Body of pancreas (tissue), 4 donors: ENCODE data around the gene CYP46A1. TPM values are rescaled to one million over a fixed set of nuclear protein-coding genes. Genes with fewer than 3 reads are reported as not detected.

ENCODE experiments used
- ATAC-seq: fragments of 150-250 bp; one replicate; pipeline ENCODE4 v1.9.1; 2016
- DNase-seq, 4 donors: peaks; one replicate each; pipeline ENCODE4 v3.0.0-alpha.2; 2019
- H3K27ac ChIP-seq, 4 donors: fragments of 200-600 bp; sonication (generic); 1 replicate in 3 of 4; 2 replicates in 1 of 4; pipeline versions ENCODE4 v1.5.1 to v1.6.1; 2016 to 2019; ENCODE audit warnings: mild to moderate bottlenecking in 1 of 4, mixed read lengths in 1 of 4, moderate library complexity in 1 of 4
- H3K27me3 ChIP-seq, 2 donors: fragments of 200-600 bp; sonication (generic); one replicate each; pipeline ENCODE4 v1.6.0; 2016; ENCODE audit warnings: mild to moderate bottlenecking in 1 of 2
- H3K36me3 ChIP-seq, 2 donors: fragments of 200-600 bp; sonication (generic); replicated peaks in 1 of 2; 2 replicates each; pipeline ENCODE4 v1.5.1; 2016; ENCODE audit warnings: low read depth in 2 of 2; ENCODE audit not compliant: insufficient read depth in 1 of 2
- H3K4me1 ChIP-seq: fragments of 200-600 bp; sonication (generic); one replicate; pipeline ENCODE4 v1.6.0; 2016
- H3K4me3 ChIP-seq, 2 donors: fragments of 200-600 bp; sonication (generic); 1 replicate in 1 of 2; 2 replicates in 1 of 2; pipeline ENCODE4 v1.5.1; 2016 to 2019
- H3K9me3 ChIP-seq, 3 donors: fragments of 200-600 bp; sonication (generic); 1 replicate in 2 of 3; 2 replicates in 1 of 3; pipeline ENCODE4 v1.5.1; 2016
- CTCF ChIP-seq, 7 experiments: fragments of 450-650 bp in 4 of 7; fragments of 200-600 bp in 3 of 7; sonication (generic) in 3 of 7; IDR thresholded peaks; one replicate each; pipeline ENCODE4 v1.5.1; 2016 to 2019; ENCODE audit warnings: antibody characterized with exemption in 7 of 7
- POLR2A ChIP-seq, 3 donors: fragments of 450-650 bp; IDR thresholded peaks; one replicate each; pipeline ENCODE4 v1.6.1; 2016; ENCODE audit warnings: antibody characterized with exemption in 3 of 3, mild to moderate bottlenecking in 2 of 3
- WGBS, 2 donors: methylation state at CpG; one replicate each; pipeline ENCODE4 v1.1.5; 2017; 5-methylcytosine and 5-hydroxymethylcytosine counted together
- intact Hi-C: fragments of 100-400 bp; cut with DNase I; formaldehyde crosslinking; loops from one replicate; pipeline ENCODE4 v1.15.1; 2023
- total RNA-seq, 2 donors: library from RNA; depleted of rRNA; stranded (reverse); fragments of >200 nt; gene quantifications; one replicate each; pipeline ENCODE4 v1.1.0, GENCODE V29; 2016

Gene CYP46A1
- total RNA-seq, 2 donors from 2014 or later: 1.3 to 4.9 TPM

DNA sequence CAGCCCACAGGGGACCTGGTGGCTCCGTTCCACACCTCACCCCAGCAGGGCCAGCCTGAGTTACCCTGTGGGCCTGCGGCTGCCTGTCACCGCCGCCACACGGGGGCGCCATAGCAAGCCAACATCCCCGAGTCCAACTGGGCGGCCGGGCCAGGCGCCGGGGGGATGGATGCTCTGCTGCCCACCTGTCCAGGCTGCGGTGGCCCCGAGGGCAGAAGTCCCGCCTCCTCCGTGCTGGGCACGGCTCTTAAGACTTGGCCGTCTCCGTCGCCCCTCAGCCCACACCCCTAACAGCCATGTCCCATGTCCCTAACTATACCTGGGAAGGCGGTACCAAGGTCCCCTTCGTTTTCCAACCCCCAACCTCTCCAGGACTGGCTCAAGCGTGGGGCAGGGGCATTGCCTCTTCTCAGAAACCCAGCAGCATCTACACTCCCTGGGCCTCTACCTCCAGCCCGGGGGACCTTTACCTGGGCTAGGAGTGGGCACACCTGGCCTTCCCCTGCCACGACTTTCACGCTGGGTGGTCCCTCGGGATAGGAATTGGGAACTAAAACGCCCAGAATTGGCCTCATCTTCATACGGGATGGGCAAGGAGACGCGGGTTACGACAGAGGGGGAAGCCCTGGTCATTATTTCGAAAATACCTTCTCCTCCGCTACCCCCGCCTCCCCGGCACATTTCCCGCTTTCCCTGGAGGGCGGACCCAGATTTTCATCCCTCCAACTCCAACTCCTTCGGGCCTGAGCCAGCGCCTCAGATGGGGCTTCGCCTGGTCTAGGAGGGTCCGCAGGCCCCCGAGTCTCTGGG lies 1.1 kb upstream of the CYP46A1 start:
- peak; percentile 79 to 88 (median 84) for DNase-seq
- TF ChIP-seq CTCF (IDR thresholded peaks at IDR 0.05): peak; percentile 81 to 94 (median 87)
- no peak for TF ChIP-seq POLR2A (IDR thresholded peaks at IDR 0.05)
- Histone ChIP-seq H3K27me3 (no peaks in the 10 kb centered on the region), H3K4me1 (peaks cover 14% of the 10 kb centered on the region), H3K27ac (peak overlapping the region in 3 of 4 donors; percentile 20 to 86 (median 77)), H3K36me3 (no peaks in the 10 kb centered on the region), H3K4me3 (peak overlapping the region; percentile 12 to 78), H3K9me3 (no peaks in the 10 kb centered on the region)
- ATAC-seq: peak; percentile 55
- WGBS, 2 donors: 0 to 2% methylated on average over 4 to 39 of the region's 42 CpGs
- intact Hi-C loops: loop anchor here (5.0 kb wide), 1 partner anchor 204 kb away; no protein-coding TSS in a partner anchor

- peak; percentile 30 for ATAC-seq
- intact Hi-C loops: loop anchor here (5.0 kb wide), 1 partner anchor 203 kb away; no protein-coding TSS in a partner anchor
- peak in 1 of 4 donors; percentile 15 for DNase-seq
- 5 to 19% methylated on average over 3 to 35 of the region's 45 CpGs for WGBS, 2 donors
- Histone ChIP-seq H3K27ac (peak overlapping the region in 3 of 4 donors; percentile 41 to 67 (median 66)), H3K27me3 (no peaks in the 10 kb centered on the region), H3K4me3 (peak overlapping the region; percentile 50 to 77), H3K36me3 (no peaks in the 10 kb centered on the region), H3K4me1 (peaks cover 14% of the 10 kb centered on the region), H3K9me3 (no peaks in the 10 kb centered on the region)
- TF ChIP-seq POLR2A (IDR thresholded peaks at IDR 0.05) (no peak), CTCF (IDR thresholded peaks at IDR 0.05) (no peak)
Observed at GRCh38 chr14:99684410-99684934, 374 bp downstream of the CYP46A1 start.

GRCh38 chr14:99685151-99685591 lies 1.1 kb downstream of the CYP46A1 start:
- TF ChIP-seq POLR2A (IDR thresholded peaks at IDR 0.05) (no peak), CTCF (IDR thresholded peaks at IDR 0.05) (no peak)
- peaks cover 14% of the 10 kb centered on the region for H3K4me1 ChIP-seq
- 56 to 75% methylated on average over 7 to 11 of the region's 11 CpGs for WGBS, 2 donors
- intact Hi-C loops: no loop called here
- no peaks in the 10 kb centered on the region for H3K27me3 ChIP-seq
- no peaks in the 10 kb centered on the region for H3K9me3 ChIP-seq
- DNase-seq (no peak), ATAC-seq (no peak)
- H3K4me3 ChIP-seq: no peak overlapping the region
- H3K27ac ChIP-seq: no peak overlapping the region
- no peaks in the 10 kb centered on the region for H3K36me3 ChIP-seq

GRCh38 chr14:99685596-99685995 lies 1.5 kb downstream of the CYP46A1 start:
- 41 to 50% methylated on average over 1 of the region's 1 CpG for WGBS, 2 donors
- intact Hi-C loops: no loop called here
- H3K4me1 ChIP-seq: peaks cover 14% of the 10 kb centered on the region
- no peak for DNase-seq
- H3K36me3 ChIP-seq: no peaks in the 10 kb centered on the region
- no peak overlapping the region for H3K4me3 ChIP-seq
- H3K27ac ChIP-seq: no peak overlapping the region
- no peaks in the 10 kb centered on the region for H3K9me3 ChIP-seq
- H3K27me3 ChIP-seq: no peaks in the 10 kb centered on the region
- no peak for ATAC-seq
- TF ChIP-seq POLR2A (IDR thresholded peaks at IDR 0.05): no peak
- no peak for TF ChIP-seq CTCF (IDR thresholded peaks at IDR 0.05)
